NCI-H526 (cell line): Measurements from ENCODE around the gene LLGL2.
A peak's percentile ranks its signal among the peaks of the same experiment; 100 is the strongest.

Source experiments
- DNase-seq, 2 experiments: peaks; one replicate each; lab custom pipeline; 2025; lab: John Stamatoyannopoulos, UW

The LLGL2 gene

DNA sequence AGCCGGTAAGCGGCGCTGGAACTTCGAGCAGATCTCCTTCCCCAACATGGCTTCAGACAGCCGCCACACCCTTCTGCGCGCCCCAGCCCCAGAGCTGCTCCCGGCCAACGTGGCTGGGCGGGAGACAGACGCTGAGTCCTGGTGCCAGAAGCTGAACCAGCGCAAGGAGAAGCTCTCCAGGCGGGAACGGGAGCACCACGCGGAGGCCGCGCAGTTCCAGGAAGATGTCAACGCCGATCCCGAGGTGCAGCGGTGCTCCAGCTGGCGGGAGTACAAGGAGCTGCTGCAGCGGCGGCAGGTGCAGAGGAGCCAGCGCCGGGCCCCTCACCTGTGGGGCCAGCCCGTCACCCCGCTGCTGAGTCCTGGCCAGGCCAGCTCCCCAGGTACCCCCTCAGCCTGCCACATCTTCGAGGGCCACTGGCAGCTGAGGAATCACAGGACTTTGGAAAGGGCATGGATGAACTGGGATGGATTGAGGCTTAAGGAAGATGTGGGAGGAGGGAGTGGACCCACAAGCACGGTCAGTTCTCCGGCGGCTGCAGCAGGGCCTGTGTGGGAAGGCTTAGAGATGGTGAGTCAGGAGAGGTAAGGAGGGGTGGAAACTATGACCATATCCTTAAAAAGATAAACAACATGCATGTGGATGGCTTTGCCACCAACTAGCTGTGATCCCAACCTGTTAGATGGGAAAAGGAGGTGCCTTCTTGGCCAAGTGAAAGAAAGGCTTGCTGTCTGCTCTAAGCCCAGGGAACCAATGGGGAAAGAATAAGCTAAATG, 3.4 kb upstream of the LLGL2 start:
- no peak for DNase-seq

GRCh38 chr17:75523647-75524046, 1.9 kb upstream of the LLGL2 start:
- no peak for DNase-seq

- DNase-seq = peak in 1 of 2 experiments; percentile 50
These were observed 1.1 kb upstream of the LLGL2 start for GRCh38 chr17:75524269-75524969.

- DNase-seq = peak in 1 of 2 experiments; percentile 61
These were observed 483 bp downstream of the LLGL2 start for GRCh38 chr17:75525806-75526554.

- peak in 1 of 2 experiments; percentile 42 for DNase-seq
These were observed 1.2 kb downstream of the LLGL2 start for GRCh38 chr17:75526555-75527270.

GRCh38 chr17:75530837-75531720, 5.6 kb downstream of the LLGL2 start:
- no peak for DNase-seq

GRCh38 chr17:75531721-75532072, 6.2 kb downstream of the LLGL2 start:
- no peak for DNase-seq

- DNase-seq = no peak
These were observed 9.6 kb downstream of the LLGL2 start for GRCh38 chr17:75535119-75535537.

GRCh38 chr17:75535871-75536270, 10.4 kb downstream of the LLGL2 start:
- DNase-seq = no peak

DNA sequence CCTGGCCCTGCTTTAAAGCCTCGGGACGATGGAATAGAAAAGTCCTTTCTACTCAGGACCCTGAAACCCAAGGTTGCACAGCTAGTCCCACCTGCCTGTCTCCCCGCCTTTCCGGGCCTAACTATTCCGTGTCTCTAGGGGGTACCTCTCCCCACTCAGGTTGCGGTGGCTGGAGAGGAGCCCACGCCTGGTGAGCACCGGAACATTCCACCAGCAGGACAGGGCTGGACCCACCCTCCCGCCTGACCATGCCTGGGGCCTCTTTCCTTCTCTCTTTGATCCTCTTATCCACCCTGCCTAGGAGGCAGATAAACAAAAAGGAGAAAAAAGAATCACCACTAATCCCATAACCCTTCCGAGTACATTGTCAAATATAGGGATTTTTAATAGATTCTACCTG, 10.9 kb downstream of the LLGL2 start:
- DNase-seq = no peak

DNA sequence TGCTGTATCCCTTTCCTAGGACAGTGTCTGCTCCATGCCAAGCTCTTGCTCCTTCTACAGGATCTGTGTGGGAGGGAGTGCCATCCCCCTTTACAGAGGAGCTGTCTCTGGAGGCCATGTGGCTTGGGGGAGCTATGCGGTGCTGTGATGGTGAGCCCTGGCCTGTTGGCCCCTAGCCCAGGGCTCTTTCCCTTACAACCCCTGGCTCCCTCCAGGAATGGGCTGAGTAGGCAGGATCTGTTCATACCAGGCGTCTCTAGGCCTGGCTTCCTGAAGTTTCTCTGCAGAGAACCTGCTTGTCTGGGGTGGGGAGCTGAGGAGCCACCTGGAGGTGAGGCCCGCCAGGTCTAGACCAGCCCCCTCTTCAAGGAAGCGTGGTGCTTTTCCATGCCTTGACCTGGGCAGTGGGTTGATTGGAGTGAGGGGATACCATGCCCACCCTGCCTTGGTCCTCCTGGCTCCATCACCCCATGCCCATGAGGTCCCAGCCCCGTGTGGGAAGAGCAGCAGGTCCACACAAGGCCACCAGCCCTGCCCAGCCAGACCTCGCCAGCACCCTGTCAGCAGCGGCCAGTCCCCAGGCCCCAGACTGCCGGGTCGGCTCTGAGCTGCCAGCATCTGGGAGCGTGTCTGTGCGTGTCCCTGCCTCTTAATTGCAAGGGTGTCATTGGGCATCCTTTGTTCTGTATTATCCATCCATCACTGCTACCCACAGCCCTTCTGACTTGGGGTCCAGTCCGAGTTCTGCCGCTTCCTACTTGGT, 14.7 kb downstream of the LLGL2 start:
- DNase-seq = no peak

GRCh38 chr17:75540923-75541503, 15.5 kb downstream of the LLGL2 start:
- no peak for DNase-seq

GRCh38 chr17:75542229-75542628, 16.7 kb downstream of the LLGL2 start:
- DNase-seq = no peak

DNA sequence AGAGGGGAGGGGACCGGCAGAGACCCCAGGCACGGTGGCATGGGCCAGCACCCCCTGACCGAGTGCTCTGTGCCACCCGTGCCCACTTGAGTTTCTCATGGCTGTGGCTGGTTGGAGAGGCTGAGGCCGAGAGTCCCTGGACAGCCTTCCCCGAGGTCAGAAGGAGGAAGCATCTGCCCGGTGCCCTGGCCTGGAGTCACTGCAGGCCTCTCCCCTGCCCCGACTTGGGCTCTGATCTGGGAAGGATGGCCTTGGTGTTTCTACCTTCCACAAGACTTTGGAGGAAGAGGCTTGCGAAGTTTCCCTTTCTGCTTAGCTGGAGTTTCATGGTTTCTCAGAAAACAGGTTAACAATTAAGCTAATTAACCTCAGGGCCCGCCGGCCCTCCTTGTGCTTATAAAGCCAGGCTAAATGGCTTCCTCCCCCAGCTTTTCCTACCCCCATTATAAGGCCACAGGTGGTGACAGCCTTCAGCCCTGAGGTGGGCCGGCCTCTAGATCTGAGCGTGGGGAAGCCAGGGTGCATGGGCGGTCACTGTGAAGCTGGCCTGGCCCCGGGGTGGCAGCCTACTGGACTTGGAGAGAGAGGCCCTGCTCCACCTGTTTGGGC, 17.3 kb downstream of the LLGL2 start:
- DNase-seq = no peak

GRCh38 chr17:75544250-75544649, 18.8 kb downstream of the LLGL2 start:
- DNase-seq = no peak

GRCh38 chr17:75546181-75546580, 20.7 kb downstream of the LLGL2 start:
- DNase-seq = no peak

DNA sequence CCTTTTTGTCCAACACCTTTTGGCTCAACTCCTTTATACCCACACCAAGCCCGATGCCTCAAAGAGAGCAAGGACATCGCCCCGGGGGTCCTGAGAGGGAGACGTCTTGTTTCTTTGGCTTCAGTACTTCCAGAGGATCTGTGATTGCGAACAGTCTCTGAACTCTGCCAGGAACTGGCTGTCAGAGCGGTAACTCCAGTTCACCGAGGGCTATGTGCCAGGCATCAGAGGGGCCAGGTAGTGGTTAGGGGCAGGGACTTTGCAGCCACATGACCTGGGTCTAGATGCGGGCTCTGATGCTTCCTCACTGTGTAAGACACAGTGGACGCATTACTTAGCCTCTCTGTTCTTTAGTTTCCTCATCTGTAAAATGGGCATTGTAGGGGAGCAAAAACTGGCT, 21.6 kb downstream of the LLGL2 start:
- no peak for DNase-seq

DNA sequence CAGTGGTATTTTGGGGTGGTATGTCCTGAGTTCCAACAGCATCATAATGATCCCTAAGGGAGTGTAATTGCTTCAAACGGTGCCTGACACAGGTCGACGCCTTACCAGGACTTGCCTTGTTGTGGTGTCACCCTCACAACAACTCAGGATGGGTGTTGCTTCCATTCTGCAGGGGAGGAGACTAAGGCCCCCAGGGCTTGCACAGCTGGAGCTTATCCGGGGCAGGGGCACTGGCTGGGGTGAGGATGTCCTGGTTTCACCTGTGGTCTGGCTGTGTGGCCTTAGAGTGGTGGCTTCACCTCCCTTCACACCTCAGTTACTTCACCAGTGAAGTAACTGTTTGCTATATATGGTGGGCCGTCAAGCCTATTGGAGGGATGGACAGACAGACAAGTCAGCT, 23.3 kb downstream of the LLGL2 start:
- DNase-seq = no peak
